ENCODE results near the gene FAM20C. TPM values are rescaled to one million over a fixed set of nuclear protein-coding genes. Genes with fewer than 3 reads are reported as not detected.

FAM20C gene
- total RNA-seq, 2 donors from 2014 or later, result 33.5 to 53.5 TPM

DNA sequence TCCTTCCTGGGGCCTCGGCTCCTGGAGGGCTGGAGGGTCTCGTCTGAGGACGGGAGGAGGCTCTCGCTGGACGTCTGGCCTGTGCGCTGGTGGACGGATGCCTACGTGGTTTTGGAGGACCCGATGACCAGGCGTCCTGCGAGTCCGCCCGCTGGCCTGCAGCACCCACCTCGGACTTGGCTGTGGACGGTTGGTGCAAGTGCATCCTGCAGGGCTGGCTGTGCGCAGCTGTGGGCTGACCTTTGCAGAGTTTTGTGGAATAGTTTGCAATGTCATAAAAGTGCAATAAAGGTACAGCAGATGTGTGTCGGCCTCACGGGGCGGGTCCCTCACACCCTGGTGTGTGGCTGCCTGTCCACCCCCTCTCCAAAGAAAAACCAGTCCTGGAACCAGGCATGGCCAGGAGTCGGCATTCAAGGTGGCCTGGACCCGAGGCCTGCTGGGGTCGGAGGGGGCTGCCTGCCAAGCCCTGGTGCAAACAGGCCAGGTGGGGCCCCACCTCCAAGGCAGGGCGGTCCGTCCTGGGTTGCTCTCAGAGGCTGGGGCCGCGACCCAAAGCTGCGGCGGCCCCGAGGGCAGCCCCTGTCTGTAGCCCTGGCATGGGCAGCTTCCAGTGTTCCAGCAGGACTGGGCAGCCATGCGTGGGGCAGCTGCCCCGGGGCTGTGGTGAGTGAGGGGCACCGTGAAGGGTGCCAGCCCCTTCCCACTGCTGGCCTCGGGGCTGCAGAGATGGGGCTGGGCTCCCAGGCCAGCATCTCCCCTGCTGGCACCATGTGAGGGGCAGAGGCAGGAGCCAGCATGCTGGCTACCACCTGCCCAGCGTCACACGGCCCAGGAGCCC lies 68.3 kb downstream of the FAM20C start:
- Histone ChIP-seq H3K27me3 (ENCODE audit: control insufficient read depth, insufficient read depth, low read length, poor library complexity, severe bottlenecking) (no peaks in the 10 kb centered on the region), H3K36me3 (ENCODE audit: control insufficient read depth, insufficient read depth, low read length) (peaks cover 6% of the 10 kb centered on the region), H3K9ac (ENCODE audit: extremely low read depth, low read length, poor library complexity, severe bottlenecking) (no peak overlapping the region), H3K4me3 (ENCODE audit: low read length) (no peak overlapping the region), H3K27ac (ENCODE audit: low read depth, low read length) (no peak overlapping the region), H3K9me3 (ENCODE audit: control insufficient read depth, low read length) (peaks cover 10% of the 10 kb centered on the region), H3K4me1 (ENCODE audit: control insufficient read depth, insufficient read depth, low read length) (no peaks in the 10 kb centered on the region)
- no peak for DNase-seq
- Mint-ChIP-seq H3K36me3 (ENCODE audit: low read depth) (peaks cover 58% of the 10 kb centered on the region), H3K27ac (no peak overlapping the region), H3K27me3 (ENCODE audit: insufficient read depth) (peaks cover 5% of the 10 kb centered on the region), H3K4me3 (no peak overlapping the region), H3K9me3 (peaks cover 71% of the 10 kb centered on the region), H3K4me1 (no peaks in the 10 kb centered on the region)
- WGBS, 2 experiments (ENCODE audit: insufficient coverage in 1 of 2, insufficient read length in 1 of 2), result 88 to 95% methylated on average over 27 to 35 of the region's 35 CpGs
- TF ChIP-seq, protein P1, sequence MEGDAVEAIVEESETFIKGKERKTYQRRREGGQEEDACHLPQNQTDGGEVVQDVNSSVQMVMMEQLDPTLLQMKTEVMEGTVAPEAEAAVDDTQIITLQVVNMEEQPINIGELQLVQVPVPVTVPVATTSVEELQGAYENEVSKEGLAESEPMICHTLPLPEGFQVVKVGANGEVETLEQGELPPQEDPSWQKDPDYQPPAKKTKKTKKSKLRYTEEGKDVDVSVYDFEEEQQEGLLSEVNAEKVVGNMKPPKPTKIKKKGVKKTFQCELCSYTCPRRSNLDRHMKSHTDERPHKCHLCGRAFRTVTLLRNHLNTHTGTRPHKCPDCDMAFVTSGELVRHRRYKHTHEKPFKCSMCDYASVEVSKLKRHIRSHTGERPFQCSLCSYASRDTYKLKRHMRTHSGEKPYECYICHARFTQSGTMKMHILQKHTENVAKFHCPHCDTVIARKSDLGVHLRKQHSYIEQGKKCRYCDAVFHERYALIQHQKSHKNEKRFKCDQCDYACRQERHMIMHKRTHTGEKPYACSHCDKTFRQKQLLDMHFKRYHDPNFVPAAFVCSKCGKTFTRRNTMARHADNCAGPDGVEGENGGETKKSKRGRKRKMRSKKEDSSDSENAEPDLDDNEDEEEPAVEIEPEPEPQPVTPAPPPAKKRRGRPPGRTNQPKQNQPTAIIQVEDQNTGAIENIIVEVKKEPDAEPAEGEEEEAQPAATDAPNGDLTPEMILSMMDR (conservative IDR thresholded peaks at IDR 0.05), result no peak

DNA sequence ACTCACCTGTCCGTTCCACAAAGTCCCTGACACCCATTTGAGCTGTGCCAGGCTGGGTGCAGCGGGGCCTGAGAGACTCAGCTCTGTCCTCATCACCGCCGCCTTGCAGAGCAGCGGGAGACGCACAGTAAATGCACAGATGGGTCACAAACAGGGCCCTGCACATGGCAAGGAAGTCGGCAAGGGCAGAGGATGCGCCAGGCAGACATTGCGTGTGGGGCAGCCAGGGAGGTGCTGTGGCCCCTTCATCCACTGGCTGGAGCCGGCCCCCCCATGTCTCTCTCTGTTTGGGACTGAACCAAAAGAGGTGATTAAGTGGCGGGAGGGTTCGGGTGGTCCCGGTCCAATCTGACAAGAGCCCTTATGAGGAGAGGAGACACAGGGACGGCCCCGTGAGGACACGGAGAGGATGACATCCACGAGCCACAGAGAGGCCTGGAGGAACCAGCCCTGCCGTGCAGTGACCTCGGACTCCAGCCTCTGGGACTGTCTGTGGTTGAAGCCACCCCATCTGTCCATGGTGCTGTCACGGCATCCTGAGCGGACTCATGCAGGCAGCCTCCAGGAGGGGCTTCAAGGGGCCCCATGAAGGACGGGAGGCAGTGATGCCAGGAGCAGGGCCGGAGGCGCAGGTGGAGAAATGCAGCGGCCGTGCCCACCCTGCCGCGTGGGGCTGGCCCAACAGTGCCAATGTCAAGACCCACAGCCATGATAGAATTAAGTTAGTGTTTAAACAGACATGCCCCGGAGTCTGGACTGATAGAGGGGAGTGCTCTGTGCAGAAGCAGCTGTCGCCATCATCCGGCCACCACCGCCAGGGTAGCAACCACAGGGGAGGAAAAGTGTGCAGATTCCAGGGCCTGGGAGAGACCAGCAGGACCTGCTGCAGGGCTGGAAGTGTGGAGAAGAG lies 69.2 kb downstream of the FAM20C start:
- DNase-seq, result no peak
- Histone ChIP-seq H3K4me3 (ENCODE audit: low read length) (no peak overlapping the region), H3K27ac (ENCODE audit: low read depth, low read length) (no peak overlapping the region), H3K4me1 (ENCODE audit: control insufficient read depth, insufficient read depth, low read length) (no peaks in the 10 kb centered on the region), H3K9ac (ENCODE audit: extremely low read depth, low read length, poor library complexity, severe bottlenecking) (no peak overlapping the region), H3K9me3 (ENCODE audit: control insufficient read depth, low read length) (peaks cover 10% of the 10 kb centered on the region), H3K36me3 (ENCODE audit: control insufficient read depth, insufficient read depth, low read length) (peaks cover 6% of the 10 kb centered on the region), H3K27me3 (ENCODE audit: control insufficient read depth, insufficient read depth, low read length, poor library complexity, severe bottlenecking) (no peaks in the 10 kb centered on the region)
- no peaks in the 10 kb centered on the region for H3K4me1 Mint-ChIP-seq
- H3K27ac Mint-ChIP-seq, result no peak overlapping the region
- no peak overlapping the region for H3K4me3 Mint-ChIP-seq
- H3K36me3 Mint-ChIP-seq (ENCODE audit: low read depth), result peaks cover 50% of the 10 kb centered on the region
- 88 to 91% methylated on average over 30 to 32 of the region's 32 CpGs for WGBS, 2 experiments (ENCODE audit: insufficient coverage in 1 of 2, insufficient read length in 1 of 2)
- TF ChIP-seq, protein P1 (conservative IDR thresholded peaks at IDR 0.05), result no peak
- H3K27me3 Mint-ChIP-seq (ENCODE audit: insufficient read depth), result peaks cover 5% of the 10 kb centered on the region
- peaks cover 76% of the 10 kb centered on the region for H3K9me3 Mint-ChIP-seq

DNA sequence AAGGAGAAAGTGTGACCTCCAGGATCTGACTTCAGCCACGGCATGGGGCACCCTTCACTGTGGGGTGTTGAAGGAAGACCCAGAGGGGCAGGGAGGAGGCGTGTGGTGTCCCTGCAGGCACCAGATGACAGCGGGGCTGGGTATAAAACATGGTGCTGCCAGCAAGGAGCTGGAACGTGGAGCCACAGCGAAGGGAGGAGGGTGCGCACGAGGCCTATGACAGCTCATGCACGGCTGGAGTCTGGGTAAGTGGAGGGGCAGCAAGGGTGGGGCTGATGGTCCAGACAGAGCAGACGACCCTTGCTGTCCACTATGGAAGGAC lies 69.8 kb downstream of the FAM20C start:
- peaks cover 72% of the 10 kb centered on the region for H3K9me3 Mint-ChIP-seq
- Histone ChIP-seq H3K9me3 (ENCODE audit: control insufficient read depth, low read length) (peaks cover 10% of the 10 kb centered on the region), H3K4me3 (ENCODE audit: low read length) (peak overlapping the region; percentile 56), H3K27ac (ENCODE audit: low read depth, low read length) (no peak overlapping the region), H3K4me1 (ENCODE audit: control insufficient read depth, insufficient read depth, low read length) (no peaks in the 10 kb centered on the region), H3K36me3 (ENCODE audit: control insufficient read depth, insufficient read depth, low read length) (peaks cover 6% of the 10 kb centered on the region), H3K9ac (ENCODE audit: extremely low read depth, low read length, poor library complexity, severe bottlenecking) (no peak overlapping the region), H3K27me3 (ENCODE audit: control insufficient read depth, insufficient read depth, low read length, poor library complexity, severe bottlenecking) (no peaks in the 10 kb centered on the region)
- no peak overlapping the region for H3K27ac Mint-ChIP-seq
- TF ChIP-seq, protein P1 (conservative IDR thresholded peaks at IDR 0.05), result no peak
- DNase-seq, result no peak
- peaks cover 44% of the 10 kb centered on the region for H3K36me3 Mint-ChIP-seq (ENCODE audit: low read depth)
- no peak overlapping the region for H3K4me3 Mint-ChIP-seq
- H3K27me3 Mint-ChIP-seq (ENCODE audit: insufficient read depth), result peaks cover 5% of the 10 kb centered on the region
- H3K4me1 Mint-ChIP-seq, result no peaks in the 10 kb centered on the region
- WGBS, 2 experiments (ENCODE audit: insufficient coverage in 1 of 2, insufficient read length in 1 of 2), result 91 to 95% methylated on average over 6 to 9 of the region's 9 CpGs

Measured in endodermal cell (in vitro differentiated cells).